Fibroblast of the aortic adventitia (primary cell): ENCODE measurements around the gene SHH. TPM values are rescaled to one million over a fixed set of nuclear protein-coding genes. Genes with fewer than 3 reads are reported as not detected.

ENCODE experiments used
- DNase-seq: peaks from one replicate; pipeline ENCODE4 v3.0.0-alpha.2; 2010; ENCODE audit warnings: low read depth
- H3K4me3 ChIP-seq: 2 replicates; pipeline ENCODE4 v1.5.1; 2011; ENCODE audit warnings: low read depth, mild to moderate bottlenecking, control low read depth, low read length, moderate library complexity
- CTCF ChIP-seq: IDR thresholded peaks from 2 replicates; pipeline ENCODE4 v1.5.1; 2011; ENCODE audit warnings: mild to moderate bottlenecking, low read length, control low read depth, inconsistent platforms; ENCODE audit not compliant: insufficient read depth
- total RNA-seq: library from RNA; depleted of rRNA; stranded (reverse); fragments of >200 nt; gene quantifications from 2 replicates; pipeline ENCODE4 v1.2.3, GENCODE V29; 2012; ENCODE audit warnings: low replicate concordance

SHH gene
- total RNA-seq, 1 donor: 0.36 TPM

GRCh38 chr7:155806096-155806871 is 6.0 kb downstream of the SHH start:
- peak; percentile 2 for TF ChIP-seq CTCF
- H3K4me3 ChIP-seq: no peak overlapping the region
- DNase-seq: no peak

- TF ChIP-seq CTCF: no peak
- H3K4me3 ChIP-seq: peak overlapping the region; percentile 54
- no peak for DNase-seq
These were observed 6.5 kb downstream of the SHH start for GRCh38 chr7:155805826-155806095.

GRCh38 chr7:155804897-155805825 is 7.1 kb downstream of the SHH start:
- peak; percentile 51 for TF ChIP-seq CTCF
- peak; percentile 59 for DNase-seq
- peak overlapping the region; percentile 54 for H3K4me3 ChIP-seq

- TF ChIP-seq CTCF: no peak
- H3K4me3 ChIP-seq: no peak overlapping the region
These were observed 7.8 kb downstream of the SHH start for GRCh38 chr7:155804431-155804831.

GRCh38 chr7:155803418-155804376 is 8.6 kb downstream of the SHH start:
- TF ChIP-seq CTCF: no peak
- no peak for DNase-seq
- H3K4me3 ChIP-seq: peak overlapping the region; percentile 40

More at GRCh38 chr7:155804431-155804831, 7.8 kb downstream of the SHH start:
- DNase-seq: no peak

- no peak overlapping the region for H3K4me3 ChIP-seq
- no peak for TF ChIP-seq CTCF
- no peak for DNase-seq
These were observed 9.3 kb downstream of the SHH start for GRCh38 chr7:155802906-155803417.
